ENCODE data around the gene RNPEPL1.

RNPEPL1 gene

DNA sequence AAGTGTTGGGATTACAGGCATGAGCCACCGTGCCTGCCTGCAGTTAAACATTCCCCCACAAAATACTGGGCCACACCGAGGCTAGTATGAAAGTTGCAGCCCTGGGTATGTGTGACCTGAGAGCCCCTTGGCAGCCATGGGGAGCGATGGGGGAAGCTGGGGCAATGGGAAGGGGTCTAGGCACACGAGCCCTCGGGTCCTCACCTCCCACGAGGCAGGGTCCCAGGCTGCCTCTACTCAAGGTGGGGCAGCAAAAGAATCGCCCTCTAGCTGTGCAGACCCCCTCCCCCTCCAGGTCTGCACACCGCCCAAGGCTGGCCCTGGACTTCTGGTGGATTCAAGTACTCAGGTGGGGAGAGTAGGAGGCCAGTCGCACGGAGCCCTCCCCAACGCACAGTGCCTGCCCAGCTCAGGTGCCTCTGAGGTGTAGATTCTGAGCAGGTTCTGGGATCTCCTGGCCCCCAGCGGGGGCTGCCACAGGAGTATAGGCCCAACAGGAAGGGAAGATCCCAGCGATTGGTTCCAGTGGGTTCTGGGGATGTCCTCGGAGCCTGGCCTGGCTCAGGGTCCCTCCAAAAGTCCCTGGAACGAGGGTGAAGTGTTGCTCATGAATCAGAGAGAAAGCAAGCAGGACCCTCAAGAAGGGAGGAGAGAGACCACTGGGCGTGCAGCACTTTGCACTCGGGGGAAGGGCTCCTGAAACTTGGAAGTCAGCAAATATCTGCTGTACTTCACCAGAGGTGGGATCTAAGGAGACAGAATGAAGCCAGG, 59.6 kb downstream of the RNPEPL1 start:
- no peak for FAIRE-seq

DNA sequence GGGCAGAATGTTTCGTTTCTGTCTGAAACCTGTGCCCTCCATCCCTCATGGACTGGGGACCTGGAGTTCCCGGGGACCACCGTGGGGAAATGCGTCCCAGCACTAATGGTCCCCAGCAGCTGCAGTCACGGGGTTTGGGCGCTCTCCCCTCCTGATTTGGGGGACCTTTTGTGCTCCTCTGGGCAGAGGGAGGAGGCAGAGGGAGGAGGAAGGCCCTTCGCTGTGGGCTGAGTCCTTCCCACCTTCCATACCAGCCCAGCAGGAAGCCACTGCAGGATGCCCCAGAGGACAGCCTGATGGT, 60.2 kb downstream of the RNPEPL1 start:
- FAIRE-seq: no peak

DNA sequence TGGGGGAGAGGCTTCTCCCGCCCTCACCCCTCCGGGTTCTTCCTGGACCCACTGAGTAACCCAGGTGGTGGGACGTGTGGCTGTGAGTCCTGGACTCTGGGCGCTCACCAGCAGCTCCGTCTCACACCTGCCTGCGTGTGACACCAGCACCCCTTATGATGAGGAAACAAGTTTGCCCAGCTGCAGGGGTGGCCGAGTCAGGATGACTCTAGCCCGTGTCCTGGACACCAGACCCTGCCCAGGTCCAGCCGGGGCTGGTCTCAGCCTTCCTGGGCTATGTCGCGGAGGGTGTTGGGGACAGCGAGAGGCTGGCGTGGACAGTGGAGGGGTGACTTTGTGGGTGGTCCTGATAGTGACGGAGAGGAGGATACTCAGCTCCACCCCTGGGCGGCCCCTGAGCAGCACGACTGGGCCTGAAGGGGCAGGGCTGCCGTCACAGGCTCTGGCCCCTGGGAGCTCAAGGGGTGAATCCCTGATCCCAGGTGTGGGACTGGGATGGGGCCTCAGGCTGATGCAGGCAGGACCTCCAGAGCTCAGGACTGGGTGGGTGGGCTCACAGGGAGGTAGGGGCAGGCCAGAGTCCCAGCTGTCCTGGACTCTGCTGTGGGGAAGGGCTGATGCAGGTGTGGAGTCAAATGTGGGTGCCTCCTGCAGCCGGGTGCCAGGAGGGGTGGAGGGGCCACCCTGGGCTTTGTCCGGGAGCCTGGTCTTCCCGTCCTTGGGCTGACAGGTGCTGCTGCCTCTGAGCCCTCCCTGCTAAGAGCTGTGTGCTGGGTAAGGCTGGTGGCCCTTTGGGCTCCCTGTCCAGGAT, 60.7 kb downstream of the RNPEPL1 start:
- no peak for FAIRE-seq

DNA sequence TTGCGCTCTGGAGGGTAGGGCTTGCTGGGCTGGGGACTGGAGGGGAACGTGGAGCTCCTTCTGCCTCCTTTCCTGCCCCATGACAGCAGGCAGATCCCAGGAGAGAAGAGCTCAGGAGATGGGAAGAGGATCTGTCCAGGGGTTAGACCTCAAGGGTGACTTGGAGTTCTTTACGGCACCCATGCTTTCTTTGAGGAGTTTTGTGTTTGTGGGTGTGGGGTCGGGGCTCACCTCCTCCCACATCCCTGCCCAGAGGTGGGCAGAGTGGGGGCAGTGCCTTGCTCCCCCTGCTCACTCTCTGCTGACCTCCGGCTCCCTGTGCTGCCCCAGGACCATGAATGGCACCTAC, 61.3 kb downstream of the RNPEPL1 start:
- no peak for FAIRE-seq

GRCh38 chr2:240629968-240630770, 61.9 kb downstream of the RNPEPL1 start:
- FAIRE-seq: no peak

Measured in colon (tissue), 2 donors.